Osteocyte (in vitro differentiated cells): ENCODE data around the gene IPP. TPM values are rescaled to one million over a fixed set of nuclear protein-coding genes. Genes with fewer than 3 reads are reported as not detected.
"Not testable (repeated sequence)": the region's sequence is repeated elsewhere in the genome, so short reads cannot be mapped to it uniquely, and the experiment has no call there.

Source experiments
- DNase-seq: peaks from one replicate; pipeline ENCODE4 v3.0.0; 2021; ENCODE audit warnings: mixed read lengths; ENCODE audit not compliant: unreplicated experiment; ENCODE audit errors: extremely low spot score
- H3K27ac Mint-ChIP-seq: one replicate; pipeline ENCODE4 v1.8.0; 2021; ENCODE audit warnings: mild to moderate bottlenecking, mixed read lengths; ENCODE audit not compliant: unreplicated experiment
- H3K27me3 Mint-ChIP-seq: one replicate; pipeline ENCODE4 v1.8.0; 2021; ENCODE audit warnings: mixed read lengths; ENCODE audit not compliant: unreplicated experiment
- H3K36me3 Mint-ChIP-seq: one replicate; pipeline ENCODE4 v1.8.0; 2021; ENCODE audit warnings: mixed read lengths; ENCODE audit not compliant: unreplicated experiment
- H3K4me1 Mint-ChIP-seq: one replicate; pipeline ENCODE4 v1.8.0; 2021; ENCODE audit warnings: mixed read lengths; ENCODE audit not compliant: unreplicated experiment
- H3K4me3 Mint-ChIP-seq: one replicate; pipeline ENCODE4 v1.8.0; 2021; ENCODE audit warnings: mild to moderate bottlenecking, moderate library complexity, mixed read lengths; ENCODE audit not compliant: unreplicated experiment
- H3K9me3 Mint-ChIP-seq: one replicate; pipeline ENCODE4 v1.8.0; 2021; ENCODE audit warnings: mixed read lengths; ENCODE audit not compliant: unreplicated experiment
- CTCF ChIP-seq: fragments of 200-600 bp; sonication (generic); IDR thresholded peaks from 2 replicates; pipeline ENCODE4 v1.5.0; 2021; ENCODE audit warnings: antibody characterized with exemption, mild to moderate bottlenecking, moderate library complexity
- total RNA-seq: library from RNA; stranded (reverse); gene quantifications from 2 replicates; pipeline ENCODE4 v1.2.1, GENCODE V29; 2021

Gene IPP
- total RNA-seq, 1 donor from 2014 or later: 21.9 TPM

- no peaks in the 10 kb centered on the region for H3K9me3 Mint-ChIP-seq
- TF ChIP-seq CTCF: no peak
- H3K36me3 Mint-ChIP-seq: peaks cover 3% of the 10 kb centered on the region
- no peaks in the 10 kb centered on the region for H3K27me3 Mint-ChIP-seq
- DNase-seq: no peak
- H3K27ac Mint-ChIP-seq: peak overlapping the region; percentile 33
- H3K4me1 Mint-ChIP-seq: peaks cover 24% of the 10 kb centered on the region
- no peak overlapping the region for H3K4me3 Mint-ChIP-seq
Observed at GRCh38 chr1:45722809-45723208, 27.6 kb downstream of the IPP start.

DNA sequence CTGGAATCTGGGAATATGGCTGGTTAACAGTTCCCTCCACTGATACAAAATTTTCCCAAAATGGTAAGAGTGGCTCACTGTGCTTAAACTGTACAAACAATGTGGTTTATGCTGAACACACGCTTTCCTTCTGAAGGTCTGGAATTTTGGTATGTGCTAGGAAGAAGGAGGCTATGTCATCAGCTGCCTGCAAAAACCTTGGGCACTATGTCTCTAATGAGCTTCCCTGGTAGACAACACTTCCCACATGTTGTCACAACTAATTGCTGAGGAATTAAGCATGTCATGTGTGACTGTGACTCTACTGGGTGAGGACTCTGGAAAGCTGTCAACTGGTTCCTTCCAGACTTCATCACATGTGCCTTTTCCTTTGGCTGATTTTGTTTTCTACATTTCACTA, 29.2 kb downstream of the IPP start:
- Mint-ChIP-seq H3K36me3 (peaks cover 8% of the 10 kb centered on the region), H3K9me3 (no peaks in the 10 kb centered on the region), H3K27ac (peak overlapping the region; percentile 82), H3K4me1 (peaks cover 31% of the 10 kb centered on the region), H3K27me3 (no peaks in the 10 kb centered on the region), H3K4me3 (no peak overlapping the region)
- no peak for DNase-seq
- no peak for TF ChIP-seq CTCF

- peaks cover 28% of the 10 kb centered on the region for H3K4me1 Mint-ChIP-seq
- TF ChIP-seq CTCF: no peak
Observed at GRCh38 chr1:45718289-45718688, 32.2 kb downstream of the IPP start.

DNA sequence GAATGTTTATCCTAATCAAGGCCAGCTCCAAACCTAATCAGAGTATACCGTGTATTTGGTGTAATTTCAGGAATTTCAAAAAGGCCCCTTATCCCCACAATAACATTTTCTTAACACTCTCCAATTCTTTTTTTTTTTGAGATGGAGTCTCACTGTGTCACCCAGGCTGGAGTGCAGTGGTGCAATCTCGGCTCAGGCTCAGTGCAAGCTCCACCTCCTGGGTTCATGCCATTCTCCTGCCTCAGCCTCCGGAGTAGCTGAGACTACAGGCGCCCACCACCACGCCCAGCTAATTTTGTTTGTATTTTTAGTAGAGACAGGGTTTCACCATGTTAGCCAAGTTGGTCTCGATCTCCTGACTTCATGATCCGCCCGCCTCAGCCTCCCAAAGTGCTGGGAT, 33.1 kb downstream of the IPP start:
- not testable (repeated sequence) for H3K4me3 Mint-ChIP-seq, H3K27me3 Mint-ChIP-seq, H3K27ac Mint-ChIP-seq, H3K9me3 Mint-ChIP-seq, DNase-seq
- Mint-ChIP-seq H3K4me1 (peaks cover 21% of the 10 kb centered on the region), H3K36me3 (peaks cover 28% of the 10 kb centered on the region)

More at GRCh38 chr1:45718289-45718688, 32.2 kb downstream of the IPP start:
- no peaks in the 10 kb centered on the region for H3K27me3 Mint-ChIP-seq
- H3K4me3 Mint-ChIP-seq: no peak overlapping the region
- peaks cover 25% of the 10 kb centered on the region for H3K36me3 Mint-ChIP-seq
- no peaks in the 10 kb centered on the region for H3K9me3 Mint-ChIP-seq
- DNase-seq: no peak
- no peak overlapping the region for H3K27ac Mint-ChIP-seq

DNA sequence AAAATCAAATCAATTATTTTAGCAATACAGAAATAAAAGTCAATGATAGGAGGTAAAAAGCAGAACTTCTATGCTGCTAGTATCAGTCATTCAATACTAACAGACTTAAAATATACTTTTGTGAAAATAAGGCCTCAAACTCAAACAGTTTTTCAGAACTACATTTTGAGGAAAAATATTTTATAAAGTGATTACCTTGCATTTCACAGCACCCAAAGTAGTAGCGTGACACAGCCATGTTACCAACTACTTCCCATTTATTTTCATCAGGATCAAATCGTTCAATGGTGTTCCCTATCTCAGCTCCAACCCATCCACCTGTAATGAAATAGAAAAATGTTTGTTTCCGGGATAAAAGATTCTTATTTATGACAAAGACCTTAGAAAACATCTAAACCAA, 33.8 kb downstream of the IPP start:
- no peak overlapping the region for H3K4me3 Mint-ChIP-seq
- TF ChIP-seq CTCF: no peak
- H3K27ac Mint-ChIP-seq: no peak overlapping the region
- peaks cover 21% of the 10 kb centered on the region for H3K4me1 Mint-ChIP-seq
- DNase-seq: no peak
- peaks cover 33% of the 10 kb centered on the region for H3K36me3 Mint-ChIP-seq
- no peaks in the 10 kb centered on the region for H3K27me3 Mint-ChIP-seq
- H3K9me3 Mint-ChIP-seq: no peaks in the 10 kb centered on the region

GRCh38 chr1:45713711-45714110, 36.7 kb downstream of the IPP start:
- Mint-ChIP-seq H3K36me3 (peaks cover 36% of the 10 kb centered on the region), H3K27ac (no peak overlapping the region), H3K4me3 (no peak overlapping the region), H3K9me3 (no peaks in the 10 kb centered on the region), H3K27me3 (no peaks in the 10 kb centered on the region), H3K4me1 (peaks cover 7% of the 10 kb centered on the region)
- TF ChIP-seq CTCF: no peak
- no peak for DNase-seq
